Middle frontal gyrus (tissue), 1 donor: ENCODE data around the gene TRERF1.
"Not testable (repeated sequence)": the region's sequence is repeated elsewhere in the genome, so short reads cannot be mapped to it uniquely, and the experiment has no call there.

ENCODE experiments used
- DNase-seq: peaks from one replicate; pipeline ENCODE4 v3.0.0-alpha.2; 2015; ENCODE audit warnings: low spot score; ENCODE audit errors: extremely low spot score

Gene TRERF1

DNA sequence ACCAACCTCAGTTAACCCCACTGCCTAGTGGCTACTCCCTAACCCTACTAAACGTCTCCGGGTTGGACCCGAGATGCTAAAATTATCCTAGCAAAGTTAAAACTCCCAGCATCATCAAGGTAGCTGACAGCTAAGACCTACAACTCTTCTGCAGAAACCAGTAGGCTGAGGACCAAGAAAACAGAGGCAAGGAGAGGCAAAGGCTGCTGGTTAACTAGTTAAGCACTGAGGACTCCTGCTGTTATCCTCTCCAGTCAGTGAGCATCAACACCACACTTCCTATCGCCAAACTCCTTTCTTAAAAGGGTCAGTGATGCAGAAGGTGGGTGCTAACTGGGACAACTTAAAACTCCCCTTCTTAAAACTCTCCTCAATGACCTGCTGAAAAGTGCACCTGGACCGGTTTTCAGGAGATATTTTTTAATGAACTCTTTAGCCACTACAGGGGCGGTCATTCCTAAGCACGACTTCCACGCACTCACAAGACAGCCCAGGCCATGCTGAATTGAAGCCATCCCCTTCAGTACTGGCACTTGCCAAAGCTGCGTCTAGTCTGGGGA, 1.7 kb downstream of the TRERF1 start:
- no peak for DNase-seq

- no peak for DNase-seq
These were observed 2.6 kb downstream of the TRERF1 start for GRCh38 chr6:42448927-42449659.

GRCh38 chr6:42448391-42448790, 3.3 kb downstream of the TRERF1 start:
- DNase-seq, result no peak

- no peak for DNase-seq
These were observed 4.7 kb downstream of the TRERF1 start for GRCh38 chr6:42446996-42447395.

- no peak for DNase-seq
These were observed 5.4 kb downstream of the TRERF1 start for GRCh38 chr6:42446370-42446769.

- not testable (repeated sequence) for DNase-seq
These were observed 5.8 kb downstream of the TRERF1 start for GRCh38 chr6:42445955-42446354.

GRCh38 chr6:42443312-42444060, 8.2 kb downstream of the TRERF1 start:
- DNase-seq, result no peak

DNA sequence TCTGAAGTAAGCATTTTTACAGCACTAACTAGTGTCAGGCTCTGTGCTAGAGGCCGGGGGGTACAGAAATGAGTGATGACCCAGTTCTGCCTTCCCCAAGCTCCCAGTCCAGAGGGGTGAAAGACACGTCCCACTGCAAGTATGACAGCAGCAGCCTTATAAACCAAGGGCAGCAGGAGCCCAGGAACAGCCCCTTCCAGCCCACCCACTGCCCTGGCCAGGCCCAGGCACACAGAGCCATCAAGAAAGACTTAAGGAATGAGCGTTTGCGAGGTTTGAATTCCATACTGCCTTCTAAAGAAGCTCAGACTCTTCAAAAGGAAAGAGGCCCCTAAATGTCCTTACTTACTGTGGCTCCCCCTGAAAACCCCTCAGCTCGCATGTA, 10.0 kb downstream of the TRERF1 start:
- DNase-seq, result no peak

- no peak for DNase-seq
These were observed 10.7 kb downstream of the TRERF1 start for GRCh38 chr6:42440778-42441696.

DNA sequence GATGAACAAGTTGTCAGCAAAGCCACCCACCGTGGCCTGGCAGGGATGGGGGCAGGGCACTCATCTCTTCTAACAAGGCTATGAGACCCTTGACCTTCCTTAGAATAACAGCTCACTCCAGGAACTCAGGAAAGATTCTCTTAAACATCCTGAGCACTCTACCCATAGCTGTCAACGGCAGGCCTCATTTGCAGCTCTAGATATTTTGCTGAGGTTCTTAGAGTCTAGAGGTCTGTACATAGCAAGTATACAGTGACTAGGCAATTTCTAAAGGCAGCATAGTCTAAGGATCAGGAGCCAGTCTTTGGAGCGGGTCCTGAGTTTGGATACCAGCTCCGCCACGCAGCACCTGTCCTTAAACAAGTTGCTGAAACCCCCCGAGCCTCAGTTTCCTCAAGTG, 11.7 kb downstream of the TRERF1 start:
- DNase-seq, result no peak

DNA sequence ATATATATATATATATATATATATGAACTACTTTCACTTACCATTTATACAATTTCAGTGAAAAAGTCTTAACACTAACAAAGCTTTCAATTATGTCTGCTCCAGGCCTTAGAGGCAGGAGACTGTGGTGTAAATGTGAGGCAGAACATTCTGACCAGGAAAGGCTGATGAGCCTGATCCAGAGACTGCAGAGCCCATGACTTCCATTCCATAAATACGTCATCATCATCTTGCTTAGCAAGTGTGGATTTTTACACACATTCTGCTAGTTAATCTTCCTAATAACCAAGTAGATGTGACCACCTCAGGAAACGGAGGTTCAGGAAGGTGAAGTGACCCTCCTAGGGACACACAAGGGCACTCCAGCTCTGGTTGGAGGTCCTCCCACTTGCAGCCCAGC, 14.9 kb downstream of the TRERF1 start:
- no peak for DNase-seq

DNA sequence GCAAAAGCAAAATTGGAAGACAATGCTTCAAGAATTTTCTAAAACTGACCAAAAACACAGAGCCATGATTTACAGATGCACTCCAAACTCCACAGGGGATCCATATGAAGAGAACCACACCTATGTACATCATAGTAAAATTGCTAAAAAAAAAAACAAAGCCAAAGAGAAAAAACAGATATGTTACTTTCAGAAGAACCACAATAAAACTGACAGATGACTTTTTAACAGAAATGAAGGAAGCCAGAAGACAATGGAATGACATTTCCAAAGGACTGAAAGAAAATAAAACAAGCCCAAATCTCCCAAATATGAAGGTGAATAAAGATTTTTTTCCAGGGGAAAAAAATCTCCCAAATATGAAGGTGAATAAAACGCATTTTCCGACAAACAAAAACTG, 17.5 kb downstream of the TRERF1 start:
- no peak for DNase-seq

GRCh38 chr6:42433409-42433808, 18.3 kb downstream of the TRERF1 start:
- no peak for DNase-seq

DNA sequence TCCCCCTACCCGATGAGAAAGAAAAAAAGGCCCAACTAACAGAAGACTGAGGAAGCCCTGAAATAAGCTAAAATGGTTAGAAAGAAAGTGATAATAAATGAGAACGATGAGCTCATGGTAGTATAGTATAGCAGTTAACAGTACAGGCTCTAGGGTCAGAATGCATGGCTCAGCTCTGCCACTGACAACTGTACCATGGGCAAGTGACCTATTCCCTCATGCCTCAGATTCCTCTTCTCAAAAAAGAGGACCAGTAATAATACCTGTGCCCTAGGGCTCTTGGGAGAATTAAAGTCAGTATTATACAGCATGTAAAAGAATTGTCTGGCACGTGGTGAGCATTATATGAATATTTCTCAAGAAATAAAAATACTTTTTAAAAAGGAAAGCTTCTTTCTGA, 19.8 kb downstream of the TRERF1 start:
- no peak for DNase-seq

- no peak for DNase-seq
These were observed 20.4 kb downstream of the TRERF1 start for GRCh38 chr6:42431356-42431755.

GRCh38 chr6:42429836-42430235, 21.9 kb downstream of the TRERF1 start:
- no peak for DNase-seq

GRCh38 chr6:42429042-42429585, 22.6 kb downstream of the TRERF1 start:
- no peak for DNase-seq

DNA sequence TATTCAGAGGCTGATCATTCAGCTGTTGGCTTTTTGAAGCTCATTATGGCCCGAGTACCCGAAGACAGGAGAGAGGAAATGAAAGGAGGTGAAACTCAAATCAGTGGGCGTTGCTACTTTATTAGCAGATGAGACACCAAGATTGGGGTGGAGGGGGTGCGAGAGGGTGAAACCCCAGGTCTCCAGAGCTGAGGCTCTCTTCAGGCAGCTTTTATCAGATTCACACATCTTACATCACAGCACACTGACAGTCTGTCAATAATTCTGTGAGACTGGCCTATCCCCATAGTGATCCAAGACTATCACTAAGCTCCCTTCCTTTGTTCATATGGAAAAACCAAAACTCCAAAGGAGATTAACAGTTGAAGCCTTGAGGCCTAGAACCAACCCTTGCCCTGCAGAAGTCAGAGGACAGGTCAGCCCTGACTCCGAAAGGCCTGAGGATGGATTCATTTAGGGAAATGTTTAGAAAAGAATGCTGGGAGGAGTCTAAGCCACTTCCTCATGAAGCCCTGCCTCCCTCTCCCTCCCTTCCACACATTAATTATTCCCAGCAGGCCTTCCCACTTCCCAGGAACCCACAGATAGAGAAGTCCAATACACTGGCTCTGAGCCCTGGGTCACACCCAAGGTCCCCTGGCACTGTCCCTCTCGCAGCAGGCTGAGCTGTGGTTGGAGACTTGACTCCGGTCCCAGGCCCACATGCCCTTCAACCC, 23.2 kb downstream of the TRERF1 start:
- DNase-seq, result no peak

GRCh38 chr6:42427871-42428270, 23.9 kb downstream of the TRERF1 start:
- DNase-seq, result no peak

- DNase-seq, result no peak
These were observed 25.5 kb downstream of the TRERF1 start for GRCh38 chr6:42426191-42426590.
